OCI-LY7 (cell line): Measurements from ENCODE around the gene ING2. TPM values are rescaled to one million over a fixed set of nuclear protein-coding genes. Genes with fewer than 3 reads are reported as not detected.

Experiments used
- BruUV-seq: library from RNA; stranded (reverse); fragments of 400-500 nt; replicated peaks from 2 replicates; lab custom pipeline; 2021; lab: Mats Ljungman, UMichigan
- CTCF ChIA-PET: fragments of 300-600 bp; sonication (Branson Sonifier 250); formaldehyde crosslinking; loops from one replicate; lab custom pipeline; 2022; ENCODE audit warnings: antibody characterized with exemption; ENCODE audit not compliant: unreplicated experiment; lab: Charles Lee
- POLR2A ChIA-PET: fragments of 300-600 bp; sonication (Branson Sonifier 250); formaldehyde crosslinking; loops from one replicate; lab custom pipeline; 2022; ENCODE audit warnings: antibody characterized with exemption; lab: Charles Lee
- DNase-seq: peaks from one replicate; pipeline ENCODE4 v3.0.0-alpha.2; 2015; ENCODE audit warnings: low spot score
- H2AFZ ChIP-seq: fragments of 200-600 bp; sonication (generic), shearing (Covaris generic); 2 replicates; pipeline ENCODE4 v1.6.1; 2014; ENCODE audit warnings: mild to moderate bottlenecking, antibody characterized with exemption, low read length, moderate library complexity
- H3K27ac ChIP-seq: fragments of 200-600 bp; sonication (generic); 2 replicates; pipeline ENCODE4 v1.5.1; 2014; ENCODE audit warnings: mixed run types, low read depth, mild to moderate bottlenecking, moderate library complexity, low read length, inconsistent platforms; ENCODE audit not compliant: poor library complexity, severe bottlenecking
- H3K36me3 ChIP-seq: fragments of 200-600 bp; sonication (generic); 2 replicates; pipeline ENCODE4 v1.6.1; 2014; ENCODE audit warnings: mild to moderate bottlenecking, antibody characterized with exemption, low read length, moderate library complexity, mixed read lengths; ENCODE audit not compliant: insufficient read depth
- H3K4me1 ChIP-seq: fragments of 200-600 bp; sonication (generic); 2 replicates; pipeline ENCODE4 v1.5.1; 2014; ENCODE audit warnings: mild to moderate bottlenecking, low read length; ENCODE audit not compliant: insufficient read depth, poor library complexity, severe bottlenecking
- H3K4me2 ChIP-seq: fragments of 200-600 bp; sonication (generic); 2 replicates; pipeline ENCODE4 v1.6.1; 2014; ENCODE audit warnings: mild to moderate bottlenecking, low read length
- H3K4me3 ChIP-seq: fragments of 200-600 bp; sonication (generic); 2 replicates; pipeline ENCODE4 v1.5.1; 2014; ENCODE audit warnings: mild to moderate bottlenecking, low read depth, low read length; ENCODE audit not compliant: poor library complexity, severe bottlenecking
- H3K79me2 ChIP-seq: fragments of 200-600 bp; sonication (generic); 2 replicates; pipeline ENCODE4 v1.6.1; 2016; ENCODE audit warnings: low read depth, mild to moderate bottlenecking, low read length, moderate library complexity, mixed read lengths; ENCODE audit not compliant: insufficient read depth
- H3K9me2 ChIP-seq: fragments of 200-600 bp; sonication (generic); 2 replicates; pipeline ENCODE4 v1.6.1; 2016; ENCODE audit warnings: mild to moderate bottlenecking, low read length, mixed read lengths; ENCODE audit not compliant: insufficient read depth
- H3K9me3 ChIP-seq: fragments of 200-600 bp; sonication (generic); 2 replicates; pipeline ENCODE4 v1.6.1; 2014; ENCODE audit warnings: mild to moderate bottlenecking, mixed run types, low read length, mixed read lengths
- H4K20me1 ChIP-seq: fragments of 200-600 bp; sonication (generic); 2 replicates; pipeline ENCODE4 v1.6.1; 2014; ENCODE audit warnings: mild to moderate bottlenecking, antibody characterized with exemption, low read length, moderate library complexity, mixed read lengths; ENCODE audit not compliant: insufficient read depth
- EZH2phosphoT487 ChIP-seq: fragments of 200-600 bp; sonication (generic); IDR thresholded peaks from 2 replicates; pipeline ENCODE4 v1.6.1; 2018; ENCODE audit warnings: low read depth, borderline replicate concordance, mild to moderate bottlenecking, mixed run types, antibody characterized with exemption, low read length, moderate library complexity, mixed read lengths
- intact Hi-C: fragments of 100-400 bp; cut with micrococcal nuclease; formaldehyde crosslinking; loops from one replicate; pipeline ENCODE4 v1.10.0; 2022; ENCODE audit not compliant: unreplicated experiment
- total RNA-seq, 2 experiments: library from RNA; depleted of rRNA in 1 of 2; stranded (reverse); fragments of >200 nt in 1 of 2; shearing (Covaris generic) in 1 of 2; gene quantifications; 2 replicates each; pipeline ENCODE4 v1.2.3, GENCODE V29; 2014 to 2022
- TF ChIP-seq, protein P1 (sequence below): fragments of 200-600 bp; sonication (generic); conservative IDR thresholded peaks from 2 replicates; pipeline ENCODE4 v1.5.1; 2014; ENCODE audit warnings: mild to moderate bottlenecking, antibody characterized with exemption, low read length, moderate library complexity, mixed read lengths

The ING2 gene
- total RNA-seq, 2 experiments from 2014 or later: 23.3 to 26.0 TPM

DNA sequence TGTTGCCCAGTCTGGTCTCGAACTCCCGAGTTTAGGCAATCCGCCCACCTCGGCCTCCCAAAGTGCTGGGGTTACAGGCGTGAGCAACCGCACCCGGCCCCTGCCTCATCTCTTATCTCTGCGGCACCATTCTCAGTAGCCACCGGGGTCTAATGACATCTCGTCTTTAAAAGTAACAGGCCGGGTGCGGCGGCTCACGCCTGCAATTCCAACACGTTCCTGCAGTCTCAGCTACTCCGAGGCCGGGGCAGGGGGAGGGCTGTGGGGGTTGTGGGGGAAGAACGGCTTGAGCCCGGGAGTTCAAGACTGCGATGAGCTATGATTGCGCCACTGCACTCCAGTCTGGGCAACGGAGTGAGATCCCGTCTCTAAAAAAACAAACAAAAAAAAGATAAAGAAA lies 28.8 kb downstream of the ING2 start:
- H3K36me3 ChIP-seq: no peaks in the 10 kb centered on the region
- H3K79me2 ChIP-seq: no peaks in the 10 kb centered on the region
- POLR2A ChIA-PET: interaction anchor here (1.4 kb wide), 1 partner anchor 14 kb away, joined by 5 read pairs; no protein-coding TSS in a partner anchor
- H3K9me2 ChIP-seq: no peaks in the 10 kb centered on the region
- H4K20me1 ChIP-seq: no peaks in the 10 kb centered on the region
- intact Hi-C loops: no loop called here
- no peaks in the 10 kb centered on the region for H3K4me1 ChIP-seq
- no peak for DNase-seq
- H3K4me3 ChIP-seq: no peak overlapping the region
- no peaks in the 10 kb centered on the region for H3K9me3 ChIP-seq
- no peak overlapping the region for H2AFZ ChIP-seq
- BruUV-seq: no TSS peak
- H3K27ac ChIP-seq: no peak overlapping the region
- CTCF ChIA-PET: no interaction called here
- TF ChIP-seq, protein P1, sequence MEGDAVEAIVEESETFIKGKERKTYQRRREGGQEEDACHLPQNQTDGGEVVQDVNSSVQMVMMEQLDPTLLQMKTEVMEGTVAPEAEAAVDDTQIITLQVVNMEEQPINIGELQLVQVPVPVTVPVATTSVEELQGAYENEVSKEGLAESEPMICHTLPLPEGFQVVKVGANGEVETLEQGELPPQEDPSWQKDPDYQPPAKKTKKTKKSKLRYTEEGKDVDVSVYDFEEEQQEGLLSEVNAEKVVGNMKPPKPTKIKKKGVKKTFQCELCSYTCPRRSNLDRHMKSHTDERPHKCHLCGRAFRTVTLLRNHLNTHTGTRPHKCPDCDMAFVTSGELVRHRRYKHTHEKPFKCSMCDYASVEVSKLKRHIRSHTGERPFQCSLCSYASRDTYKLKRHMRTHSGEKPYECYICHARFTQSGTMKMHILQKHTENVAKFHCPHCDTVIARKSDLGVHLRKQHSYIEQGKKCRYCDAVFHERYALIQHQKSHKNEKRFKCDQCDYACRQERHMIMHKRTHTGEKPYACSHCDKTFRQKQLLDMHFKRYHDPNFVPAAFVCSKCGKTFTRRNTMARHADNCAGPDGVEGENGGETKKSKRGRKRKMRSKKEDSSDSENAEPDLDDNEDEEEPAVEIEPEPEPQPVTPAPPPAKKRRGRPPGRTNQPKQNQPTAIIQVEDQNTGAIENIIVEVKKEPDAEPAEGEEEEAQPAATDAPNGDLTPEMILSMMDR: no peak
- no peak for TF ChIP-seq EZH2phosphoT487
- no peak overlapping the region for H3K4me2 ChIP-seq

DNA sequence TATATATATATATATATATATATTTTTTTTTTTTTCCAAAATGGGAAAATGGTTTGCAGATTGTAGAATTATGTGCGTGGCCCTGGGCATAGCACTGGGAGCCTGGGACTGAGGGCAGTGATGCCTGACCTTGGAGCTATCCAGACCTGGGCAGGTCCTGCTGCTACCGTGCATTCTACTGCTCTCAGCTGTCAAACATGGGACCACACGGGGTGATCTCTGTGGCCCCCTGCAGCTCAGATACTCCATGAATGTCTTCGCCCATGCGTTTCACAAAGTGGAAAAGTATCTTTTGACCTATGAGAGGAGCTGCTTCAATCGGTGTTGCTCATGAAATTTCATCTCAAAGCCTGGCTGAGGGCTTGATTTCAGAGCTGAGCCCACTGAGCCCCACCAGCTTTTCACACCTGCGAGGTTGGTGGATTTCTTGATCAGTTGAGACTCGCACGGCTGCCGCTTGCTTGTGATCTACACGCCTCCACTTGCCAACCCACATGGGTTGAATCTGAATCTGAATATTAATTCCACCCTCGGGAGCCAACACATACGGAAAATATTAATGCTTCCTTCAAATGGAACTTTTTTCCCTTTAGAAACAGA lies 35.7 kb downstream of the ING2 start:
- Histone ChIP-seq H3K9me3 (no peaks in the 10 kb centered on the region), H3K36me3 (no peaks in the 10 kb centered on the region), H2AFZ (no peak overlapping the region), H3K27ac (no peak overlapping the region), H3K79me2 (no peaks in the 10 kb centered on the region), H4K20me1 (no peaks in the 10 kb centered on the region), H3K4me1 (no peaks in the 10 kb centered on the region), H3K4me3 (no peak overlapping the region), H3K4me2 (no peak overlapping the region), H3K9me2 (no peaks in the 10 kb centered on the region)
- no TSS peak for BruUV-seq
- no peak for TF ChIP-seq EZH2phosphoT487
- TF ChIP-seq, protein P1: no peak
- ChIA-PET CTCF (no interaction called here), POLR2A (interaction anchor here (0.7 kb wide), 1 partner anchor 16 kb away, joined by 3 read pairs; no protein-coding TSS in a partner anchor)
- intact Hi-C loops: no loop called here
- no peak for DNase-seq

DNA sequence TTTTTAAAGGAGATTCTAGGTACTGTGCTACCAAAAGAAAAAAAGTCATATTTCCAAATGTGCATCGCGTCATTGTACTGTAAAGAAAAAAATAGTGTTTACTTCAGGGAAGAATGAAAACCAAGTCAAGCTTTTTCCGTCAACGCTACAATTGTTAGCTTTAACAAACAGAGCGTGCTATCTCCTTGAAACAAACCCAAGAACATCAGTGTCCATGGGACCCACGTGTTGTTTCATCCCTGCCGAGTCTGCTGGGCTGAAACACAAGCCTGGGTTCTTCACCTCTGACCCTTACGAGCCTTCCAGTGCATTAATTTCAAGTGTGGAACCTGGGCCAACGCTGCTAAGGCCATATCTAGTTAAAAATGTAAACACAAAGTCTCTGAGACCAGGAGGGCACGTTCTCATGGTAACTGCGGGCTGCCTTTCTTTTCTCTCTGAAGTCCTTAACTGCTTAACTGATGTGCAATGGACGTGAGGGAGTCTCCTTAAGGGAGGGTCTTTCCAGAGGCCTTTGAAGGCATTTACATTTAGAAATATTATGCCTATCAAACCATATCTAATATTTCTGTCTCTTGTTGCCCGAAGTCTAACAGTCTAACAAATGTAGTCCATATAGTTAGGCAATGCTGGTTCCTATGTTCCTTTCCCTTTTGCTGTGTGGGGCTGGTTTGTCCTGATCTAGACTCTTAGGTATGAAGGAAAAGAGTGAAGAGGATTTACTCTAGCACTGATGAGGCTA lies 36.3 kb downstream of the ING2 start:
- ChIA-PET CTCF (no interaction called here), POLR2A (interaction anchor here (0.7 kb wide), 1 partner anchor 15 kb away, joined by 3 read pairs; no protein-coding TSS in a partner anchor)
- H3K4me3 ChIP-seq: no peak overlapping the region
- H3K9me3 ChIP-seq: no peaks in the 10 kb centered on the region
- no peaks in the 10 kb centered on the region for H3K79me2 ChIP-seq
- no peaks in the 10 kb centered on the region for H4K20me1 ChIP-seq
- DNase-seq: no peak
- no peaks in the 10 kb centered on the region for H3K9me2 ChIP-seq
- no peaks in the 10 kb centered on the region for H3K36me3 ChIP-seq
- TF ChIP-seq EZH2phosphoT487: no peak
- TF ChIP-seq, protein P1: no peak
- intact Hi-C loops: no loop called here
- H3K27ac ChIP-seq: no peak overlapping the region
- BruUV-seq: no TSS peak
- no peaks in the 10 kb centered on the region for H3K4me1 ChIP-seq
- H3K4me2 ChIP-seq: no peak overlapping the region
- H2AFZ ChIP-seq: no peak overlapping the region
